Measurements from ENCODE around the gene SUPT5H.

DNA sequence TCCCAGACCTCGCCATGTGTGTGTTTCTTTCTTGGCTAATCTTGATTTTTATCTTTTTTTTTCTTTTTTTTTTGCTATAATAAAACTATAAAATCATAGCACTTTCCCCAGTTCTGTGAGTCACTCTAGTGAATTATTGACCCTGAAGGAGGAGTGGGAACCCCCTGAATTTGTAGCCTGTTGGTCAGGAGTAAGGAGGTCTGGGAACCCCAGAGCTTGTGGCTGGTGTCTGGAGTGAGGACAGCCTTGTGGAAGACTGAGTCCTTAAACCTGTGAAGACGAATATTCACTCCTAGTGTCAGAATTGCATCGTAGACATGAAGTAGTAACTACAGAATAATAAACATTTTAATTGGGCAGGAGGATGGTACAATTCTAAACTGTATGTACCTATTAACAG is 79.8 kb downstream of the SUPT5H start:
- TF ChIP-seq, protein P1, sequence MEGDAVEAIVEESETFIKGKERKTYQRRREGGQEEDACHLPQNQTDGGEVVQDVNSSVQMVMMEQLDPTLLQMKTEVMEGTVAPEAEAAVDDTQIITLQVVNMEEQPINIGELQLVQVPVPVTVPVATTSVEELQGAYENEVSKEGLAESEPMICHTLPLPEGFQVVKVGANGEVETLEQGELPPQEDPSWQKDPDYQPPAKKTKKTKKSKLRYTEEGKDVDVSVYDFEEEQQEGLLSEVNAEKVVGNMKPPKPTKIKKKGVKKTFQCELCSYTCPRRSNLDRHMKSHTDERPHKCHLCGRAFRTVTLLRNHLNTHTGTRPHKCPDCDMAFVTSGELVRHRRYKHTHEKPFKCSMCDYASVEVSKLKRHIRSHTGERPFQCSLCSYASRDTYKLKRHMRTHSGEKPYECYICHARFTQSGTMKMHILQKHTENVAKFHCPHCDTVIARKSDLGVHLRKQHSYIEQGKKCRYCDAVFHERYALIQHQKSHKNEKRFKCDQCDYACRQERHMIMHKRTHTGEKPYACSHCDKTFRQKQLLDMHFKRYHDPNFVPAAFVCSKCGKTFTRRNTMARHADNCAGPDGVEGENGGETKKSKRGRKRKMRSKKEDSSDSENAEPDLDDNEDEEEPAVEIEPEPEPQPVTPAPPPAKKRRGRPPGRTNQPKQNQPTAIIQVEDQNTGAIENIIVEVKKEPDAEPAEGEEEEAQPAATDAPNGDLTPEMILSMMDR (IDR thresholded peaks at IDR 0.05; ENCODE audit: borderline replicate concordance, extremely low read depth, low read length, poor library complexity, severe bottlenecking): no peak
- no peak for TF ChIP-seq EZH2 (IDR thresholded peaks at IDR 0.05; ENCODE audit: borderline replicate concordance, low read depth, low read length, severe bottlenecking)
